Gastrocnemius medialis (tissue), 4 donors: ENCODE measurements around the gene KCNJ5. TPM values are rescaled to one million over a fixed set of nuclear protein-coding genes. Genes with fewer than 3 reads are reported as not detected.

Experiments used
- ATAC-seq, 2 donors: fragments of 150-250 bp; one replicate each; pipeline ENCODE4 v1.9.1; 2016
- DNase-seq, 2 donors: peaks; one replicate each; pipeline ENCODE4 v3.0.0-alpha.2; 2019
- H3K27ac ChIP-seq, 4 donors: fragments of 200-600 bp; sonication (generic); 1 replicate in 1 of 4; 2 replicates in 3 of 4; pipeline ENCODE4 v1.5.1; 2016 to 2018; ENCODE audit warnings: mild to moderate bottlenecking in 2 of 4, moderate library complexity in 1 of 4
- H3K27me3 ChIP-seq, 3 donors: fragments of 200-600 bp; sonication (generic) in 2 of 3; 1 replicate in 1 of 3; 2 replicates in 2 of 3; pipeline versions ENCODE4 v1.5.1 to v1.6.0; 2016 to 2019; ENCODE audit warnings: mild to moderate bottlenecking in 1 of 3, moderate library complexity in 1 of 3
- H3K36me3 ChIP-seq, 2 donors: fragments of 200-600 bp; sonication (generic) in 1 of 2; one replicate each; pipeline ENCODE4 v1.5.1; 2017 to 2018
- H3K4me1 ChIP-seq, 2 donors: fragments of 200-600 bp; sonication (generic) in 1 of 2; one replicate each; pipeline ENCODE4 v1.5.1; 2016 to 2017; ENCODE audit warnings: mild to moderate bottlenecking in 2 of 2
- H3K4me3 ChIP-seq, 4 donors: fragments of 200-600 bp; sonication (generic) in 3 of 4; 1 replicate in 1 of 4; 2 replicates in 3 of 4; pipeline ENCODE4 v1.5.1; 2016 to 2019; ENCODE audit warnings: mild to moderate bottlenecking in 2 of 4
- H3K9me3 ChIP-seq, 3 donors: fragments of 200-600 bp; sonication (generic) in 2 of 3; 1 replicate in 1 of 3; 2 replicates in 2 of 3; pipeline ENCODE4 v1.5.1; 2016 to 2019
- POLR2A ChIP-seq, 2 donors: fragments of 450-650 bp; IDR thresholded peaks; one replicate each; pipeline ENCODE4 v1.6.1; 2017; ENCODE audit warnings: antibody characterized with exemption in 2 of 2, mild to moderate bottlenecking in 2 of 2, moderate library complexity in 2 of 2
- in situ Hi-C, 4 donors: fragments of 200-750 bp; cut with MboI; loops; one replicate each; pipeline versions ENCODE4 v1.15.0 to v1.8.0; 2017; ENCODE audit warnings: low sequenced_read_pairs in 4 of 4
- intact Hi-C: fragments of 100-400 bp; cut with DNase I; formaldehyde crosslinking; loops from one replicate; pipeline ENCODE4 v1.15.1; 2023; ENCODE audit warnings: low total_unique reads
- total RNA-seq, 4 donors: library from RNA; depleted of rRNA; stranded (reverse); fragments of >200 nt; gene quantifications; one replicate each; pipeline versions ENCODE4 v1.1.0 to v1.2.3, GENCODE V29; 2016
- TF ChIP-seq, protein P1 (sequence below), 5 experiments: fragments of 450-650 bp in 3 of 5; fragments of 200-600 bp in 2 of 5; sonication (generic) in 2 of 5; IDR thresholded peaks in 4 of 5; conservative IDR thresholded peaks in 1 of 5; 1 replicate in 4 of 5; 2 replicates in 1 of 5; pipeline ENCODE4 v1.5.1; 2016 to 2019; ENCODE audit warnings: antibody characterized with exemption in 5 of 5, mild to moderate bottlenecking in 3 of 5, moderate library complexity in 3 of 5

The KCNJ5 gene
- total RNA-seq, 4 donors from 2014 or later = 0.24 to 0.46 TPM; not detected in 2

DNA sequence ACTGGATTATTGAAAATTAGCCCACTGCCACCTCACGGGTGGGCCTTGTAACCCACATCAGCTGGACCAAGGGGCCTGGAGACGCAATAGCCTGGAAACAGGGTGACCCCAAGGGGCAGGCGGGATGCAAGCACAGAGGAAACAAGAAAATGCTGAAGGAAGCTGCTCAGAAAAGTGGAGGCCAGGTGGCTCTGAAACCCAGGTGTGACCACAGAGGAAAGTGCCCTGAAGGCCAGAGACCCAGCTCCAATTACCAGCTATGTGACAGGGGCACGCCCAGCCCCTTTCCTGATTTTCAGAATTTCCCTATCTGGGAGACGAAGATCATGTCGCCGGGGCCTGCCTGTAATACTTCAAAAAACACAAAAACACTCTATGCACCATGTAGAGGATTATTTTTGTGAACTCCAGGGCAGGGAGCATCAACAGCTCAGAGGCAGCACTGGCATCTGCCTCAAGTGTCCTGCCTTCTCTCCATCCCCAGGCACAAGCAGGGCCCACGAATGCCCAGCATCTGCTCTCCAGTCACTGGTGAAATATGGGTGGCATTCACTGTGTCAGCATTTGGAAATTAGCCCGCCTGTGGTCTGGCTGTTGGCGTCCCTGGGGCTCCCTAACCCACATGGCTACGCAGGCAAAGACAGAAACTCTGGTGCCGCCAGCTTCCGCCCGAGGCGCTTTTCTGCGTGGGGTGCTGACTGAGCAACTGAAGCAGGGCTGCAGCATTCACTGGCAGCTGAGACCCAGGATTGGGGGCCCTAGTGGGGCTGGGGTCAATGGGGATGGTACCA, 30.4 kb upstream of the KCNJ5 start:
- in situ Hi-C loops (no loop called here), intact Hi-C loops (no loop called here)
- TF ChIP-seq POLR2A (IDR thresholded peaks at IDR 0.05) = no peak
- TF ChIP-seq, protein P1, sequence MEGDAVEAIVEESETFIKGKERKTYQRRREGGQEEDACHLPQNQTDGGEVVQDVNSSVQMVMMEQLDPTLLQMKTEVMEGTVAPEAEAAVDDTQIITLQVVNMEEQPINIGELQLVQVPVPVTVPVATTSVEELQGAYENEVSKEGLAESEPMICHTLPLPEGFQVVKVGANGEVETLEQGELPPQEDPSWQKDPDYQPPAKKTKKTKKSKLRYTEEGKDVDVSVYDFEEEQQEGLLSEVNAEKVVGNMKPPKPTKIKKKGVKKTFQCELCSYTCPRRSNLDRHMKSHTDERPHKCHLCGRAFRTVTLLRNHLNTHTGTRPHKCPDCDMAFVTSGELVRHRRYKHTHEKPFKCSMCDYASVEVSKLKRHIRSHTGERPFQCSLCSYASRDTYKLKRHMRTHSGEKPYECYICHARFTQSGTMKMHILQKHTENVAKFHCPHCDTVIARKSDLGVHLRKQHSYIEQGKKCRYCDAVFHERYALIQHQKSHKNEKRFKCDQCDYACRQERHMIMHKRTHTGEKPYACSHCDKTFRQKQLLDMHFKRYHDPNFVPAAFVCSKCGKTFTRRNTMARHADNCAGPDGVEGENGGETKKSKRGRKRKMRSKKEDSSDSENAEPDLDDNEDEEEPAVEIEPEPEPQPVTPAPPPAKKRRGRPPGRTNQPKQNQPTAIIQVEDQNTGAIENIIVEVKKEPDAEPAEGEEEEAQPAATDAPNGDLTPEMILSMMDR (IDR thresholded peaks at IDR 0.05 in 4 of 5, conservative IDR thresholded peaks at IDR 0.05 in 1 of 5) = no peak
- DNase-seq (no peak), ATAC-seq (no peak)
- H3K4me3 ChIP-seq = no peak overlapping the region
- no peaks in the 10 kb centered on the region for H3K9me3 ChIP-seq
- no peaks in the 10 kb centered on the region for H3K36me3 ChIP-seq
- no peaks in the 10 kb centered on the region for H3K4me1 ChIP-seq
- no peak overlapping the region for H3K27ac ChIP-seq
- no peaks in the 10 kb centered on the region for H3K27me3 ChIP-seq

DNA sequence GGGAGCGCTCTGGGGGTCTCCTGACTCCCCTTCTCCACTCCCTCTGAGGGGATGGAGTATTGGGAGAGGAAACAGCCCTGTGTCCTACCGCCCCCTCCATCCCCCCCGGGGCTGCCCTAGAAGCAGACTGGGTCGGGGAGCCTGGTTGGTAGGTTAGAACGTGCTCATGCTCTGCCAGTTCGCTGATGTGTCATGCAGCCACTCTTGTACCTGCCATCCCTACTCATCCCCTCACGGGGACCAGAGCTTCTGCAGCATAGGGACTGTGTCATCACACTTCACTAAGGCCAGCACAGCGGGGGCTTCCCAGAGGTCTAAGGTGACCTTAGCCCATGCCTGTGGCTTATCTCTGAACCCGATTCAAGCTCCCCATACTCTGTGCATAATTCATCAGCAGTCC, 28.8 kb upstream of the KCNJ5 start:
- no peaks in the 10 kb centered on the region for H3K36me3 ChIP-seq
- ATAC-seq (no peak), DNase-seq (no peak)
- in situ Hi-C loops (no loop called here), intact Hi-C loops (no loop called here)
- TF ChIP-seq POLR2A (IDR thresholded peaks at IDR 0.05) = no peak
- TF ChIP-seq, protein P1 (IDR thresholded peaks at IDR 0.05 in 4 of 5, conservative IDR thresholded peaks at IDR 0.05 in 1 of 5) = no peak
- no peak overlapping the region for H3K27ac ChIP-seq
- no peaks in the 10 kb centered on the region for H3K27me3 ChIP-seq
- H3K9me3 ChIP-seq = no peaks in the 10 kb centered on the region
- no peaks in the 10 kb centered on the region for H3K4me1 ChIP-seq
- no peak overlapping the region for H3K4me3 ChIP-seq

DNA sequence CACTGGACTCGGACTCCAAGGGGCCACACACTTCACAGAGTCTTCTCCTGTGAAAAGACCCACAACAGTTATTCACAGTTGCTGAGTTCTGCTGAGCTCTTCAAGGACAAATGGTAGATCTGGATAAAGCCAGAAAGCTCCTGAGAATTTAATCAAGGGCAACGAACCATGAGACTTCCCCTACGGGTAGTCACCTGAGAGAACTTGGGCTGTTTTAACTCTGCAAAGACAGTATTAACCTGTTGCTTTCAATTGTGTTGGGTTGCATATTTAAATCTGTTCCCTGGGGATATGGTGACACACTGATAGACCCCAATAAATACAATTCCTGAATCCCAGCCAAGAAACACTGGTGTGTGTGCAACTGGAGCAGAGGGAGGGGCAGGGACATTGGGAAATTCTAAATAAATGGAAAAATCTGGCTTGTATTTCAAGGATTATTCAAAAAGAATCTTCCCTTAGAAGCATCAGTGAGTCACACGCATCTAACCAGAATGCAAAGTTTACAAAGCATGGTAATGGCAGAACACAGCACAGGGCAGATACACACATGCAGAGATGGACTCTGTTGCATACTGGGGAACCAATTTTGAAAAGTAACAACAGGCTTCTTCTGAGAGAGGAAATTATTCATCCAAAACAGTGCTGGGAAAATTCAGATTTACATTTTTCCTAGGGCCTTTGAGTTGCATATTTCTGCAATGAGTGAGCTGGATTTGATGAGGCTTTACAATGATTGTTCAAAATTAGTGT, 28.1 kb upstream of the KCNJ5 start:
- in situ Hi-C loops = no loop called here
- Histone ChIP-seq H3K9me3 (no peaks in the 10 kb centered on the region), H3K36me3 (no peaks in the 10 kb centered on the region), H3K4me1 (no peaks in the 10 kb centered on the region), H3K27me3 (no peaks in the 10 kb centered on the region), H3K27ac (no peak overlapping the region), H3K4me3 (no peak overlapping the region)
- intact Hi-C loops = no loop called here
- ATAC-seq (no peak), DNase-seq (no peak)
- TF ChIP-seq, protein P1 (IDR thresholded peaks at IDR 0.05 in 4 of 5, conservative IDR thresholded peaks at IDR 0.05 in 1 of 5) = no peak
- no peak for TF ChIP-seq POLR2A (IDR thresholded peaks at IDR 0.05)

DNA sequence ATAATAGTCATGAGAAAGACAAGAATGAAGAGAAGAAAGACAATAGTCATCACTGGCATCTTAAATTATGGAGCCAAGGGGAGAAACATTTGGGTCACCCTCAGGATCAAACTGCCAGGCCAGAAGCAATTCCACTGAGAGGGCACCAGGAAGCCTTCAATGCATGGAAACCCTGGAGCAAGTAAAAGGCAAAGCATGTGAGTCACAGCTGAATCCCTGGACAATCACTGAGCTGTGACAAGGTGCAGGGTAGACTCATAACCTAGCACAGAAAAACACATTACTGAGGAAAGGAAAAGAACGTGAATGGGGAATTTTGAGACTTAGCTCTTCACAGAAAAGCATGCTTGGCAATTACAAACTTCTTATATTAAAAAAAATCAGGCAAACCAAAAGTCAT, 25.7 kb upstream of the KCNJ5 start:
- Histone ChIP-seq H3K27me3 (no peaks in the 10 kb centered on the region), H3K36me3 (no peaks in the 10 kb centered on the region), H3K27ac (no peak overlapping the region), H3K4me1 (no peaks in the 10 kb centered on the region), H3K4me3 (no peak overlapping the region), H3K9me3 (no peaks in the 10 kb centered on the region)
- no peak for ATAC-seq
- DNase-seq = no peak
- TF ChIP-seq, protein P1 (IDR thresholded peaks at IDR 0.05 in 4 of 5, conservative IDR thresholded peaks at IDR 0.05 in 1 of 5) = no peak
- TF ChIP-seq POLR2A (IDR thresholded peaks at IDR 0.05) = no peak
- intact Hi-C loops = no loop called here
- in situ Hi-C loops = no loop called here
